Measurements from ENCODE around the gene IL17REL. TPM values are rescaled to one million over a fixed set of nuclear protein-coding genes. Genes with fewer than 3 reads are reported as not detected.

IL17REL gene
- total RNA-seq, 1 donor from 2014 or later, result not detected

GRCh38 chr22:49969751-49970527, 42.6 kb downstream of the IL17REL start:
- no peaks in the 10 kb centered on the region for H3K27me3 ChIP-seq
- peak; percentile 66 for DNase-seq
- peaks cover 4% of the 10 kb centered on the region for H3K36me3 ChIP-seq
- intact Hi-C loops (cut with DNase I), result no loop called here
- no peak overlapping the region for H3K4me3 ChIP-seq
- peaks cover 50% of the 10 kb centered on the region for H3K4me1 ChIP-seq
- H3K27ac ChIP-seq, result peak overlapping the region; percentile 65
- no peak for ATAC-seq
- no peaks in the 10 kb centered on the region for H3K9me3 ChIP-seq
- no peak for TF ChIP-seq CTCF (IDR thresholded peaks at IDR 0.05)

- peak; percentile 68 for DNase-seq
- intact Hi-C loops (cut with DNase I), result no loop called here
- H3K27me3 ChIP-seq, result no peaks in the 10 kb centered on the region
- H3K9me3 ChIP-seq, result no peaks in the 10 kb centered on the region
- peaks cover 12% of the 10 kb centered on the region for H3K36me3 ChIP-seq
- no peak overlapping the region for H3K4me3 ChIP-seq
- ATAC-seq, result no peak
- peak overlapping the region; percentile 87 for H3K27ac ChIP-seq
- no peak for TF ChIP-seq CTCF (IDR thresholded peaks at IDR 0.05)
- H3K4me1 ChIP-seq, result peaks cover 59% of the 10 kb centered on the region
Measured at GRCh38 chr22:49968831-49969661, 43.5 kb downstream of the IL17REL start.

- no peaks in the 10 kb centered on the region for H3K27me3 ChIP-seq
- peaks cover 19% of the 10 kb centered on the region for H3K36me3 ChIP-seq
- DNase-seq, result peak; percentile 69
- no peak for TF ChIP-seq CTCF (IDR thresholded peaks at IDR 0.05)
- ATAC-seq, result no peak
- peaks cover 65% of the 10 kb centered on the region for H3K4me1 ChIP-seq
- peak overlapping the region; percentile 87 for H3K27ac ChIP-seq
- H3K4me3 ChIP-seq, result no peak overlapping the region
- H3K9me3 ChIP-seq, result no peaks in the 10 kb centered on the region
- intact Hi-C loops (cut with DNase I), result no loop called here
Measured at GRCh38 chr22:49968313-49968830, 44.2 kb downstream of the IL17REL start.

- TF ChIP-seq CTCF (IDR thresholded peaks at IDR 0.05), result no peak
- intact Hi-C loops (cut with DNase I), result no loop called here
- ATAC-seq, result no peak
- peak overlapping the region; percentile 30 for H3K4me3 ChIP-seq
- H3K4me1 ChIP-seq, result peaks cover 71% of the 10 kb centered on the region
- peaks cover 25% of the 10 kb centered on the region for H3K36me3 ChIP-seq
- peak overlapping the region; percentile 87 for H3K27ac ChIP-seq
- H3K27me3 ChIP-seq, result no peaks in the 10 kb centered on the region
- no peaks in the 10 kb centered on the region for H3K9me3 ChIP-seq
- peak; percentile 83 for DNase-seq
Measured at GRCh38 chr22:49967706-49968208, 44.8 kb downstream of the IL17REL start.

- no peaks in the 10 kb centered on the region for H3K27me3 ChIP-seq
- intact Hi-C loops (cut with DNase I), result no loop called here
- H3K36me3 ChIP-seq, result peaks cover 30% of the 10 kb centered on the region
- peak overlapping the region; percentile 87 for H3K27ac ChIP-seq
- ATAC-seq, result peak; percentile 6
- DNase-seq, result peak; percentile 90
- peak overlapping the region; percentile 30 for H3K4me3 ChIP-seq
- H3K4me1 ChIP-seq, result peaks cover 72% of the 10 kb centered on the region
- no peaks in the 10 kb centered on the region for H3K9me3 ChIP-seq
- no peak for TF ChIP-seq CTCF (IDR thresholded peaks at IDR 0.05)
Measured at GRCh38 chr22:49966774-49967705, 45.5 kb downstream of the IL17REL start.
